Stimulated activated CD4-positive, alpha-beta T cell treated with anti-CD3 and anti-CD28 coated beads, Interleukin-1b, Interleukin-23, amount 100 ng/mL, for 4 hours (primary cell): ENCODE data around the gene SDSL.

Experiments used
- DNase-seq, 2 donors: peaks; one replicate each; pipeline ENCODE4 v3.0.0-alpha.2; 2020; ENCODE audit warnings: low read depth in 2 of 2

The SDSL gene

GRCh38 chr12:113468365-113469223 lies 46.4 kb downstream of the SDSL start:
- DNase-seq, result no peak

GRCh38 chr12:113469224-113469948 lies 47.2 kb downstream of the SDSL start:
- no peak for DNase-seq

GRCh38 chr12:113469949-113470743 lies 48.0 kb downstream of the SDSL start:
- no peak for DNase-seq

DNA sequence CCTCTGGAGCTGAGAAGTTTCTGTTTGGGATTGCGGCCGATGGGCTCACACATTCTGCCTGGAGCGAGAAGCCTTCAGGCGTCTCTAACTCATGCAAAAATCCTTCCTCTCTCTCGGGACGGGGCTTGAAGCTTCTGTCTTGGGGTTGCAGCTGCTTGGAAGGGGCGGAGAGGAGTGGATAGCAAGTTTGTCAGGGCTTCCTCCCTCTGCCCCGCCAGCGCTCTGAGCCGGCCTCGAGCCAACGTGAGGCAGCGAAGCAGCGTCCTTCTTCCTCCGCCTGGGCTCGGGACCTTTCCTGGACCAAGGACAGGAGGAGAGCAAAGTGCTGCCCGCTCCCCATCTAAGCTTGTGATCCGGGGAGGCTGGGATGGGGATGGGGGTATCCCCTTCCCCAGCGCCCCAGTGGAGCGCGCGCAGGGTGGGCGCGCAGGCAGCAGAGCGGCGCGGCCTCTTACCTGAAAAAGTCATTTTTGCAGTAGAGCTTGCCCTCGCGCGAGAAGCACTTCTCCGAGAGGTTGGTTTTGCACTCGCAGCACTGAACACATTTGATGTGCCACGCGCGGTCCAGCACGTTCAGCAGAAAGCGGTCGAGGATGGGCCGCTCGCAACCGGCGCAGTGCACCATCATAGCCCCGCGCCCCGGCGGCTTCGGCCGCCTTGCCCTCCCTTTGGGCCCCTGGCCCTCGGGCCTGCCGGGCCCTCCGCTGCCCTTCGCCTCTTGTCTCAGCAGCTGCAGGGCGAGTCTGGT lies 48.9 kb downstream of the SDSL start:
- no peak for DNase-seq

- no peak for DNase-seq
These were observed 49.5 kb downstream of the SDSL start, which contains the start of gene LHX5 for GRCh38 chr12:113471619-113472171. TSS of gene LHX5 (minus strand) at chr12:113471871. CDS start at chr12:113471498, 373 bp downstream.

DNA sequence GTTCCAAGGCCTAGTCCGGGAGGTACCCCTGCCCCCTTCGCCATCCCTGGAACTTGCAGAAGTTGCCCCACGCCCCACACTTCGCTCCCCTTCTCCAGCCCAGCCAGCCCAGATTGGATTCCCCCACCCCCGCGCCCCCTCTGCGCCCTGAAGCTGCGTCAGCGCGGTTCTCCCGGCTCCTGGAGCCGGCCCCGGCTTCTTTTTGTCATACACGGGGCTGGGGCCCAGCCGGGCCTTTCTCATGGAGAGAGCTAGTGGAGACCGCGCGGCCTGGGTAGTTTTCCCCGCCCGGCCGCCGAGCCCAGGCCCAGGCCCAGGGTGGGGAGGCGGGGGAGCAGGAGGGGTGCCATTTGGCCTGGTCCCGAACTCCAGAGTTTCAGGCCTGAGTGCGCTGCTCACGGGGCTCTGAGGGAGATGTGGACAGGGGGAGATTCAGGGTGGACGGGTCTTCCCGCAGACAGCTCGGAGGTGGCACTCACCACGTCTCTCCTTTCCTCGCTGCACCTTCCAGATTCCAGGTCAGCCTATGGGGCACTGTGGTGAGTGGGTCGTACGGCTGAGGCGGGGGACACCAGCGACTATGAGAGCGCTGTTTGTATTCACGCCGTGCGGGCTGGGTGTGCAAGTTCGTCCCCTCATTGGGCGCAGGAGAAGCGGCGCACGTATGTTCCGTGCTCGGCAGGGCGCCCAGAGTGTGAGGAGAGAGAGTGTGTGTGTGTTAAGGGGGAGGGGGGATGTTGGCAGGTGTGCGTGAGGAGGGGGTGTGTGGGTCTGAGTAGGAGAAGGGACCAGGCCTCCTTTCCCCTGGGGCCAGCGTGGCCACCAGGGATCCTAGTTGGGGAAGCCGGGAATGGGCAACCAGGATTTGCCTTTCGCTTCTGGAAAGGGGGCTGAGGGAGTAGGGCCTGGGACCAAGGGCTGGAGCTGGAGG lies 50.3 kb downstream of the SDSL start:
- DNase-seq, result no peak

- DNase-seq, result no peak
These were observed 51.2 kb downstream of the SDSL start for GRCh38 chr12:113473400-113473799.

DNA sequence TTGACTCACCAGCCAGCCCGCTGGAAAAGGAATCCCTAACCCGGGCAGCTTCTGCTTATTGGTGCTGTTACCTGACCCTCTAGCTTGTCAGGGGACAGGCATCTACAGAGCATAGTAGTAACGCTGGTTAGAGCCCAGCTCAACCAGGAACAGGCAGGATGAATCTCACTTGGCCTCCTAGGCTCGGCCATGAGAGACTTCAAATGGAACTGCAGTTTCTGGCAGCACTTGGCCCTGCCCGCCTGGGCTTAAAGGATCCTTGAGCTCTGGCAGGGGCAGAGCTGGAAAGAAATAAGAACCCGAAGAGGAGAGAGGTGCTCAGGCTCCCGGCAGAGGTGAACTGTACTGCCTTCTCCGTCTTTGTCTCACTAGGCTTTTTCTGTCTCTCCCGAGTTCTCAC lies 51.8 kb downstream of the SDSL start:
- no peak for DNase-seq

- DNase-seq, result no peak
These were observed 52.7 kb downstream of the SDSL start for GRCh38 chr12:113474635-113475436.

GRCh38 chr12:113475451-113476175 lies 53.4 kb downstream of the SDSL start:
- DNase-seq, result no peak

- no peak for DNase-seq
These were observed 54.2 kb downstream of the SDSL start for GRCh38 chr12:113476176-113476986.

DNA sequence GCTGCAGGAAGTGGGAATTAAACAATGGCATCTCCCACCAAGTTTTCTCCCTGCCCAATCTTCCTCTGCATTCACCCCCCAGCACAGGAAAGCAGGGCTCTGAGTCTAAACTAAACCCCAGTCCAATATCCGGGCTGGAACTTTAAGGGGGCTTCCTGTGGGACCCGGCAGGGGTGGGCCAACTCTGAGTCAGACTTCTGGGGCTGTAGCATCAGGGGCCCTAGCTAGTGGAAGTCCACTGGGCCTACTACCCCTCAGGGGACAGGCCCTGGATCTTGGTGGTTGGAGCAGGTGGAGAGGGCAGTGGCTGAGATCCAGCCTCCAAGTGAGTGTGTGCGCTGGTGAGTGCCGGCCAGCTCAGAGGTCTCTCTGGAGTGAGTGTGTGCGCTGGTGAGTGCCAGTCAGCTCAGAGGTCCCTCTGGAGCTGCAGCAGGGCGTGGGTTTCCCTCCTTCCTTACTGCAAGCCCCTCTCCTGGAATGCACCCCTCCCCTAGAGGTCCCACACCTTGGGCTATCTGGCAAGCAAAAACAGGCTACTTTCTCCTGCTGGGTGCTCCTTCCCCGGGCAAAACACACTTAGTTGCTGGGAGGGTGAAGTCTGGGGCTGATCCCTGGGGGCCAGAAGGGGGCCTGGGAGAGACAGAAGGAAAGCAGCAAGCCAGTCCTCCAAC lies 55.1 kb downstream of the SDSL start:
- DNase-seq, result no peak

GRCh38 chr12:113477842-113478215 lies 55.6 kb downstream of the SDSL start:
- no peak for DNase-seq

DNA sequence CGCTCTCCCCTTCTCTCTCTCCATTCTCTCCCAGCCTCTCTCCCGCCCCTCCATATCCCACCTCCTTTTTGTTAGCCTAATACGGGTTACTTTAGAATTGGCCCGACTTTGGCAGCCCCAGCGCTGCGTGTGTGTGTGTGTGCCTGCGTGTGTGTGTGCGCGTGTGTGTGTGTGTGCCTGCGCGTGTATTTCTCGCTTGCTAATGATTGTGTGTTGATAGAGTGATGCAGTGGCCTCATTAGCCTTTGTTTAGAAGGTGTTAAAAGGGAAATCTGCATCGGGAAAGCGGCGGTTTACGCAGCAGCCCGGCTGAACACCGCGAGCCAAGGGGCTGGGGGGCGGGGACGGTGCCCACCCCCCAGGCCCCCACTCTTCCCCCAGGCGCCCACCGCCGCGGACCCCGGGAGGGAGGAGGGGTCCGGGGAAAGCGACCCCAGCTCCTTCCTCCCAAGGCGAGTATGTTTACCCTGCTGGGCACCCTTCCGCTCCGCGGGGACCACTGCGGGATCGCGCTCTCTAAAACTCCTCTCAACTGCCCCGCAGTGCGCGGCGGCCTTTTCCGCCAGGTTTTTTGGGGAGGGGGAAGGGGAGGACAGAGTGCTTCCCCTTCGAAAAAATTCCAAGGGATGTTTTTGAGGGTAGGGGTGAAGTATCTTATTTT lies 56.3 kb downstream of the SDSL start:
- no peak for DNase-seq

GRCh38 chr12:113479216-113479589 lies 57.0 kb downstream of the SDSL start:
- DNase-seq, result no peak

DNA sequence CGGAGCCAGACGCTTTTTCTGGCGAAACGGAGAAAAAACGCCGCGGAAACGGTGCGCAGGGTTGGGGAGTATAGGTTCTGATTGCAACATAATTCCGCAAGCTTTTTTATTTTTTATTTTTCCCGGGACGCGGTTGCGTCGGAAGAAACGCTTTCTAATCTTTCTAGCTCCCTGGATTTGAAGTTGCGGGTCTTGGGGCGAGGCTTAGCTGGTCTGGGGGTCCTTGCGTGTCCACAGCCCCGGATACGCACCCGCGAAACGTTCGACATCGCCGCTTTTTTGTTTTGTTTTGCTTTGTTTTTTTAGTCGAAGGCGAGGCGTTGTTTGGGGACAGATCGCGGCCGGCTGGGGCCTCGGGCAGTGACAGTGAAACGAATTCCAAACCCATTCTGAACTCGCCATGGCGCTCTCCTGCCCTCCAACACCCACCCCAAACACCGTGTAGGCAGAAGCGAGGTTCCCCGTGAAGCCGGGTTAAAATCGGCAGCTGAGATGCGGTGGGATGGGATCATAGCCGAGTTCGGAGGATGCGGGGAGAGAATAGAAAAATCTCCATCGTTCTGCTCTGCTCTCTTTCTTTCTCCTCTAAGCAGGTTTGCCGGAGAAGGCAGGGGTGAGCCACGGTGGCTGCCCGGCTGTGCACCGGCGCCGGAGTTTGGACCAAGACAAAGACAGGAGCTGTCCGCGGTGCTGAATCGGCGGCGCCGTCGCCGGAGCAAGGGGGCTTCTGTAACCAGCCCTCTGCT lies 57.6 kb downstream of the SDSL start:
- DNase-seq, result peak; percentile 16 to 30
